Measurements from ENCODE around the gene CEP95. TPM values are rescaled to one million over a fixed set of nuclear protein-coding genes. Genes with fewer than 3 reads are reported as not detected.

CEP95 gene
- total RNA-seq, 1 experiment from 2014 or later = 67.3 TPM

GRCh38 chr17:64520359-64520758 is 13.6 kb downstream of the CEP95 start:
- H3K9me3 ChIP-seq (ENCODE audit: control insufficient read depth, low read depth, low read length) = no peaks in the 10 kb centered on the region

More at GRCh38 chr17:64520359-64520758, 13.6 kb downstream of the CEP95 start:
- Histone ChIP-seq H3T11ph (ENCODE audit: low read length) (no peak overlapping the region), H2AK5ac (ENCODE audit: insufficient read length, low read length) (no peak overlapping the region), H4K20me1 (ENCODE audit: control insufficient read depth, insufficient read depth, insufficient read length) (no peaks in the 10 kb centered on the region), H3K18ac (ENCODE audit: insufficient read length, low read depth, low read length) (no peak overlapping the region), H3K4ac (ENCODE audit: low read depth, low read length) (no peak overlapping the region), H3K23me2 (ENCODE audit: insufficient read length, low read depth, low read length, poor library complexity, severe bottlenecking) (no peaks in the 10 kb centered on the region), H3K56ac (ENCODE audit: insufficient read length, low read depth, low read length) (no peak overlapping the region), H3K79me1 (ENCODE audit: insufficient read depth, low read depth, low read length, poor library complexity, severe bottlenecking) (peaks cover 7% of the 10 kb centered on the region), H3K14ac (ENCODE audit: insufficient read depth, low read length) (no peak overlapping the region), H4K5ac (ENCODE audit: insufficient read length, low read depth, low read length) (no peak overlapping the region), H3K23ac (ENCODE audit: insufficient read length, low read depth, low read length) (no peak overlapping the region), H3K9ac (ENCODE audit: extremely low read depth, insufficient read length, low read length) (no peak overlapping the region), H4K91ac (ENCODE audit: insufficient read length, low read depth, low read length) (no peak overlapping the region), H2BK120ac (ENCODE audit: low read depth, low read length, poor library complexity, severe bottlenecking) (no peak overlapping the region), H2BK12ac (ENCODE audit: insufficient read length, low read depth, low read length) (no peak overlapping the region), H2BK20ac (ENCODE audit: low read depth, low read length, poor library complexity, severe bottlenecking) (no peak overlapping the region), H3K4me1 (ENCODE audit: insufficient read depth, low read length) (no peaks in the 10 kb centered on the region), H3K27ac (ENCODE audit: insufficient read length, low read depth, low read length) (no peak overlapping the region), H4K8ac (replicated peaks; ENCODE audit: insufficient read length, low read depth, low read length) (no peak overlapping the region), H2AFZ (ENCODE audit: low read length) (no peak overlapping the region), H2BK15ac (ENCODE audit: low read depth, low read length) (no peak overlapping the region), H3K27me3 (ENCODE audit: insufficient read depth, low read length) (no peaks in the 10 kb centered on the region), H3K79me2 (ENCODE audit: insufficient read depth, low read length) (no peaks in the 10 kb centered on the region), H3K4me2 (ENCODE audit: insufficient read depth, insufficient read length, low read length) (no peak overlapping the region), H2BK5ac (ENCODE audit: insufficient read length, low read length) (no peak overlapping the region)
- TF ChIP-seq CTCF (conservative IDR thresholded peaks at IDR 0.05) = no peak
- DNase-seq = no peak
- Mint-ChIP-seq H3K36me3 (ENCODE audit: insufficient read depth in 1 of 3, low read depth in 3 of 3) (peaks cover 33 to 85% (median 69%) of the 10 kb centered on the region in 3 experiments; a peak in 6 of 7 replicates), H3K27me3 (ENCODE audit: low read depth) (no peaks in the 10 kb centered on the region), H3K9me3 (no peaks in the 10 kb centered on the region), H3K27ac (no peak overlapping the region), H3K4me3 (no peak overlapping the region), H3K4me1 (no peaks in the 10 kb centered on the region)
- WGBS (ENCODE audit: extremely low coverage, insufficient read length, low lambda C conversion rate) = no CpG with 5 or more reads among the region's 6 CpGs

Measured in H9 (cell line).